Measurements from ENCODE around the gene ZNF322.
A peak's percentile ranks its signal among the peaks of the same experiment; 100 is the strongest.

Gene ZNF322

DNA sequence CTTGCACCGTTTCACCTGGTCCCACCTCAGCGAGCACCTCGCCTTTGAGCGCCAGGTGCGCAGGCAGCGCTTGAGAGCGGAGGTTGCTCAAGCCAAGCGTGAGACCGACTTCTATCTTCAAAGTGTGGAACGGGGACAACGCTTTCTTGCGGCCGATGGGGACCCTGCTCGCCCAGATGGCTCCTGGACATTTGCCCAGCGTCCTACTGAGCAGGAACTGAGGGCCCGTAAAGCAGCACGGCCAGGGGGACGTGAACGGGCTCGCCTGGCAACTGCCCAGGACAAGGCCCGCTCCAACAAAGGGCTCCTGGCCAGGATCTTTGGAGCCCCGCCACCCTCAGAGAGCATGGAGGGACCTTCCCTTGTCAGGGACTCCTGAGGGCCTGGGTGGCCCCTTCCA lies 61.3 kb downstream of the ZNF322 start:
- TF ChIP-seq, protein P1, sequence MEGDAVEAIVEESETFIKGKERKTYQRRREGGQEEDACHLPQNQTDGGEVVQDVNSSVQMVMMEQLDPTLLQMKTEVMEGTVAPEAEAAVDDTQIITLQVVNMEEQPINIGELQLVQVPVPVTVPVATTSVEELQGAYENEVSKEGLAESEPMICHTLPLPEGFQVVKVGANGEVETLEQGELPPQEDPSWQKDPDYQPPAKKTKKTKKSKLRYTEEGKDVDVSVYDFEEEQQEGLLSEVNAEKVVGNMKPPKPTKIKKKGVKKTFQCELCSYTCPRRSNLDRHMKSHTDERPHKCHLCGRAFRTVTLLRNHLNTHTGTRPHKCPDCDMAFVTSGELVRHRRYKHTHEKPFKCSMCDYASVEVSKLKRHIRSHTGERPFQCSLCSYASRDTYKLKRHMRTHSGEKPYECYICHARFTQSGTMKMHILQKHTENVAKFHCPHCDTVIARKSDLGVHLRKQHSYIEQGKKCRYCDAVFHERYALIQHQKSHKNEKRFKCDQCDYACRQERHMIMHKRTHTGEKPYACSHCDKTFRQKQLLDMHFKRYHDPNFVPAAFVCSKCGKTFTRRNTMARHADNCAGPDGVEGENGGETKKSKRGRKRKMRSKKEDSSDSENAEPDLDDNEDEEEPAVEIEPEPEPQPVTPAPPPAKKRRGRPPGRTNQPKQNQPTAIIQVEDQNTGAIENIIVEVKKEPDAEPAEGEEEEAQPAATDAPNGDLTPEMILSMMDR (conservative IDR thresholded peaks at IDR 0.05; ENCODE audit: low read depth, low read length), result no peak
- DNase-seq (ENCODE audit: low read depth), result no peak
- H3K4me3 ChIP-seq (ENCODE audit: low read length), result peak overlapping the region; percentile 99

DNA sequence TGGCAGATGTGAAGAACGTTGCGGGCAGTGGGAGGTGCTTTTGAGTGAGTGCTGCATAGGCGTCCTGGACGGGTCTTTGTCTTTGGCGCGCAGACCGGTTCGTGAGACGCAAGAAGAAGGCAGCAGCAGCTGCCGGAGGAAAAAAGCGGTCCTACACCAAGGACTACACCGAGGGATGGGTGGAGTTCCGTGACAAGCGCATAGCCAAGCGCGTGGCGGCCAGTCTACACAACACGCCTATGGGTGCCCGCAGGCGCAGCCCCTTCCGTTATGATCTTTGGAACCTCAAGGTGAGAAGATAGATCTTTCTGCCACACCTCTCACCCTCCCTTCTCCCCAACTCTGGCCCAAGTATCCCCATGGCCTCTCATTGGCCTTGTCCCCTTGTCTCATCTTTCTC lies 61.7 kb downstream of the ZNF322 start:
- no peak for DNase-seq (ENCODE audit: low read depth)
- TF ChIP-seq, protein P1 (conservative IDR thresholded peaks at IDR 0.05; ENCODE audit: low read depth, low read length), result no peak
- peak overlapping the region; percentile 99 for H3K4me3 ChIP-seq (ENCODE audit: low read length)

DNA sequence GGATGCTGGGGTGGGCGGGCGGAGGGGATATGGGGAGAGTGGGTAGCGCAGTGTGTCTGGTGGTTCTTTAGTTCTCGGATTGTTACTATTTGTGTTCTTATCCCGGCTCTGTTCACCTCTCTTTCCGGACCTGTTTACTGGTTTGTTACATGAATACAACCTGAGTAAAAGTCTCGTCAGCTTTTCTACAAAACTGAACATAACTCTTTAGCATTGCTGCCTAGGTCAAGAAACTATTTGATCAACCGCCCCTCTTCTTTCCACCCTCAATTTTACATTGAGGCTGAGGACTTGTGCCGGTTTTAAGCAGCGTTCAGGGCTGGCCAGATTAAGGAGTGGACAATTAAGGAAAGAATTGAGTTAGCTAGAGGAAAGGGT lies 62.2 kb downstream of the ZNF322 start:
- H3K4me3 ChIP-seq (ENCODE audit: low read length), result peak overlapping the region; percentile 99
- TF ChIP-seq, protein P1 (conservative IDR thresholded peaks at IDR 0.05; ENCODE audit: low read depth, low read length), result no peak
- no peak for DNase-seq (ENCODE audit: low read depth)

DNA sequence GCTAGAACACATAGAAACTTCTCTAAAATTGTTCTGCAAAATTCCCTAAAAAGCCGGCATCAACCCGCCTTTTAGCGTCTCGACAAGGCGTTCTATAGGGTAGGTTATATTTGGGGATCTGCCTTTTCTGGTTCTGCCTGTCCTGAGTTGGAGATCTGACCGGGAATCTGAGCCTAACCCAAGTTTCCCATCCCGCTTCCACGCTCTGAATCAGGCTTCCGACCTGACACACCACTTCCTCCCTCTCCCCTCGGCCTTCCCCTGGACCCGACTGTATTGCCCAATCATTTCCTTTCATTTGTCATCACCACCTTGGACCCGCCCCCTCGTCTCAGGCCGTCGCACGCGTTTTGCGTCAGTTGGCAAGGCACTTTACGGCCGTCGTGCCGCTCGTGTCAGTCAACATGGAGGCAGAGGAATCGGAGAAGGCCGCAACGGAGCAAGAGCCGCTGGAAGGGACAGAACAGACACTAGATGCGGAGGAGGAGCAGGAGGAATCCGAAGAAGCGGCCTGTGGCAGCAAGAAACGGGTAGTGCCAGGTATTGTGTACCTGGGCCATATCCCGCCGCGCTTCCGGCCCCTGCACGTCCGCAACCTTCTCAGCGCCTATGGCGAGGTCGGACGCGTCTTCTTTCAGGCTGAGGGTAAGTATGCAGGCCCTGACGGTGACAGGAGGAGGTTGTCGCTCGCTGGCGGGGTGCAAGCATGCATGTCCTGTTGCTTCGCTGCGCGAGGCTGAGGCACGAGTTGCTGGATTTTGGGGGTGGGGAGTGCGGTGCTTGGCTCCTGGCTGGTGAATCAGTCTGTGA lies 62.8 kb downstream of the ZNF322 start, which contains the start of gene ABT1:
TSS of gene ABT1 (plus strand) at position 375 of the 810 bp plus-strand sequence. CDS start at position 405, 30 bp downstream.
- H3K4me3 ChIP-seq (ENCODE audit: low read length), result peak within 1 kb of the TSS; percentile 99
- peak; percentile 91 for DNase-seq (ENCODE audit: low read depth)
- TF ChIP-seq, protein P1 (conservative IDR thresholded peaks at IDR 0.05; ENCODE audit: low read depth, low read length), result no peak

DNA sequence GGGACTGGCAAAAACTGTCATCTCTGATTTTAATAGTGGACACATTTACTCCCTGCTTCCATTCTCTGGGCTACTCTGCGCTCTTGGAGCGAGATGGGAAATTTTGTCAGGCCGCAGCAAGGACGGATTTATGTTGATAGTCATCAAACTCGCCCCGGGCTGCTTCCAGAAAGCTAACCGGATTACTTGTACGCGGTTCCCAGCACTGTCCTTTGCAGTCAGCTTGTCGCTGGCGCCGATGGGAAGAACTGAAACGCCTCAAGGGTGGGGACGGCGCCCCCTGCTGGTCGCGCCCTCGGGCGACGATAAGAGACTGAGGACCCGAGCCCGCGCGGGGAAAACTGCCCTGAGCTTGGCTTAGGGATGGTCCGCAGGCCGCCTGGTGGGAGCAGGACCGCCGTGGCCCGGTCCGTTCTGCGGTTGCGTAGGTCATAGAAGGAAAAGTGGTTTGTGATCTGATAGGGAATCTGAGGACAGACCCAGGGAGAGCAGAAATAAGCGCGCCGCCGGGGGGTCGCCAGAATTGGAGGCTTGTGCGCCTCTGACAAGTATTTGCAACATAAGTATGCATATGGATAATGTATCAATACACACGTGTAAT lies 63.8 kb downstream of the ZNF322 start:
- TF ChIP-seq, protein P1 (conservative IDR thresholded peaks at IDR 0.05; ENCODE audit: low read depth, low read length), result peak; percentile 94
- DNase-seq (ENCODE audit: low read depth), result no peak
- peak overlapping the region; percentile 99 for H3K4me3 ChIP-seq (ENCODE audit: low read length)

DNA sequence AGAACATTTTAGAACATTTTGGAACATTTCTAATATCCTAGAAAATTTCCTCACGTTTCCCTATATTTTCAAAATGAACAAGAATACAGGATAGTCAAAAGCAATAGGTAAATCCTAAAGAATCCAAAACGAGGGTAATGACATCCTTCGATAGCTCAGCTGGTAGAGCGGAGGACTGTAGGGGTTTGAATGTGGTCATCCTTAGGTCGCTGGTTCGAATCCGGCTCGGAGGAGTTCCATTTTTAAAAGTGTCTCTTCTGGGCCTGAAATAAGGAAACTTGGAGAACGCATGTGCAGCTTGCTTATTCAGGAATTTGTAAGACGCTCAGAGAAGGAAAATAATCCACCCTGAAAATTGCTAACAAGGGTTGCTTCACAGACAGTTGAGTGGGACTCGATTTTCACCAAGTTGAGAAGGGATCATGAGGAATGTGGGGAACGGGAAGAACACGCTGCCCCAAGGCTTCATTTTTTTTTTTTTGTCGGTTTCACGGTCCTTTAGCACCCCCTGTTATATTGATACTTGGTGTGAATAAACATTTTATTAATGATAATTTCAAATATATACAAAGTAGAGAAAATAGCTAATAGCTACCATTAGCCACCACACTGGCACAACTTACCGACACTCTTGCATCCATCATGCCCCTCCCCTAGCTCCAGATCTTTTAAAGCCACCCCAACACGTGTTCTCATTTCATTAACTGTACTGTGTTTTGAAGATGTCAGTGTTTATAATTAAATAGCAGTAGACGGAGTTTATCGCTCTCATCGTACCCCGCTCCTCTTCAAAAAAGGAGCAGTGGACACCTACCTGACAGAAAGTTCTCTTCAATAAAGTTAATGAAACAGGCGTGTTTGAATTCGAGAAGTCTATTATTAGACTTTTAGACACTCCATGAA lies 64.6 kb downstream of the ZNF322 start:
- TF ChIP-seq, protein P1 (conservative IDR thresholded peaks at IDR 0.05; ENCODE audit: low read depth, low read length), result no peak
- no peak for DNase-seq (ENCODE audit: low read depth)
- peak overlapping the region; percentile 99 for H3K4me3 ChIP-seq (ENCODE audit: low read length)
